Measurements from ENCODE around the gene CHD2.
"Not testable (repeated sequence)": the region's sequence is repeated elsewhere in the genome, so short reads cannot be mapped to it uniquely, and the experiment has no call there.

Gene CHD2

DNA sequence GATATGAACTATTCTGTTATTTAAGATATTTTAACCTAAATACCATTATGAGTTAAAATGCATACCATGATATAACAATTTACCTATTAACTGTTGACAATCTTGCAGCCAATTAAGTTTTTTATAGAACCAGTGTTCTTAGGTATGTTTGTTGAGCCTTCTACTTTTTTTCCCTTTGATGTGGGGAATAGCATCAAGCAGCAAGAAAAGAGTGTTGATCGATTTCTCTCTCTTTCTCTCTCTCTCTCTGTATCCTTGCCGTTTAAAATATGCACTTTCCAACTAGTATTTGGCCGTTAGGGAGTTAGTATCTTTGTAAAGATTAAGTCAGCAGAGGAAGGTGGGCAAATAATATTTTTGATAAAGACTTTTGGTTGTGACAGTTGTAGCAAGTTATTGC is 5.9 kb downstream of the CHD2 start:
- DNase-seq: no peak

DNA sequence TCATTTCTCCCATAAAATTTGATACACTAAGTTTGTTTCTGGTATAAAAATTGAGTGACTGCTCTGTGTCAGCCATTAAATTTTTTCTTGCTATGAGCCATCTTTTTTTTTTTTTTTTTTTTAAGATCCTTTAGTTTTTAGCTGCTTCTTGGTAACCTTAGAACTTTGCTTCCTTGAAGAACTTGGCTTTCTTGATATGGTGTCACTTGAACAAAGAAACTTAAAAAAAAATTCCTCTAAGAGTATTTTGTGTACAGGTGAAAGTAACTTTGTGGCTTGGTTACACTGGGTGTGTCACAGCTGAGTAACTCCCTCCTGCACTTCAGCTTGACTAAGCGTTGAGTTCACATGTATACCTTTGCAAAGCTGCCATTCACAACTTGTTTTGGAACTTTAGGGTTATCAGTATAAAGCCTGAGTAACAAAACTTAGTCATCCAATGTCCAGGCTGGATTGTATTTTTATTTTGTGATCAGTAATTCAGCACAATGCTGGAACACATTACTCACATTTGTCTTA is 6.5 kb downstream of the CHD2 start:
- DNase-seq: no peak

DNA sequence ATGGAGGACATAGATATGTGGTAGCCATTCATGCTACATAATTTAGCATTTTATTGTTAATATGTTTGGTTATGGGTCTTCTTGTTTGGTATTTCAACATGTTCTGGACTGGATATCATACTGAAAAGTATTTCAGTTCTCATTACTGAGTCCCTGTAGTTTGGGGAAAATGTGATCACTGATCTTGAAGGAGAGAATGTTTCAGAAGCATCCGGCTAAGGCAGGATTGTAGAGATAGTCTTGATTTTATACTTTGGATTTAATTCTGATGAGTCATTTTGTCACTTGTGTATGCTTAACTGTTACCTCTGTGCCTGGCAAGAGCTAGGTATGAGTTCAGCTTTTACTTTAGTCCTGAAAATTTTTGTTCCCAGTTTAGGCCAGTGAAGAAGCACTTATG is 7.1 kb downstream of the CHD2 start:
- no peak for DNase-seq

DNA sequence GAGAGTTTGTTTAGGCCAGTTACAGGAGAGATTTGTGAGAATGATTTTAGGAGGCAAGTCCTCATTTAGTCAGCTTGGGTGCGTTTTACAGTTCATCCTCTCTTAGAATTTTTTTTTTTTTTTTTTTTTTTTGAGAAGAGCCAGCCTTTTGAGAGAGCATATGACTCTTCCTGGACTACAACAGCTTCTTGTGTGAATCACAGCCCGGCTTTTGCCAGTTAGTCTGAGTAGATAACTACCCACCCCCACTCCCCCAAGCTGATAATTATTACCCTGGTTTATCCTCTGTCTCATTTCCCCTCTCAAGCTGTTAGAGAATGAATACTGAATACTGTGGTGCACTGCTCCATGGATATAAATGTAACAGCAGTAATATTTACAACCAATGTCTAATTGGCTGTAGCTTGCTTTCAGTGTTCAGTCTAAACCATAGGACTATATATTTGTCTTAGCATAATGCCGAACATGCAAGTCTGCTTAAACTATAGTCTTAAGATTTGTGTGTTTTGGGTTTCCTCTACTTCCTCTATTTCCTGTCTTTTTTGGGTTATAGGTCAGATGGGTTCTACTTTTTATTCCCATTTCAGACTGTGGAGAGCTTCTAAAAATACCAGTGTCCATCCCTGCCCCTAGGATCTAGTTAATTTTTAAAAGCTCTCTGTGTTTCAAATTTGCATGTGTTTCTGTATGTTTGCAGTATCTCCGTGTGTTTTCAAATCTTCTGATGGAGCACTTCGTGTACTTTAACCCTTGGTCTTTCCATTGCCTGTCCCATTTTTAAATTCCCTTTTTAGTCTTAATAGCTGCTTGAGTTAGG is 8.0 kb downstream of the CHD2 start:
- DNase-seq: peak in 16 of 51 donors; percentile 10 to 72 (median 29)

DNA sequence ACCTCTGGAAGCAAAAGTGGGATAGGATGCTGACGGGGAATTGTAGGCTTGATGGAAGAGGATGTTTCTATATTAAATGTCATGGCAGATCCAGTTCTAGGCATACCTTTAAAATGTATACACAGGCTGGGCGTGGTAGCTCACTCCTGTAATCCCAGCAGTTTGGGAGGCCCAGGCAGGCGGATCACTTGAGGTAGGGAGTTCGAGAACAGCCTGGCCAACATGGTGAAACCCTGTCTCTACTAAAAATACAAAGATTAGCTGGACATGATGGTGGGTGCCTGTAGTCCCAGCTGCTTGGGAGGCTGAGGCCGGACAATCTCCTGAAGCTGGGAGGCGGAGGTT is 8.6 kb downstream of the CHD2 start:
- DNase-seq: no peak

DNA sequence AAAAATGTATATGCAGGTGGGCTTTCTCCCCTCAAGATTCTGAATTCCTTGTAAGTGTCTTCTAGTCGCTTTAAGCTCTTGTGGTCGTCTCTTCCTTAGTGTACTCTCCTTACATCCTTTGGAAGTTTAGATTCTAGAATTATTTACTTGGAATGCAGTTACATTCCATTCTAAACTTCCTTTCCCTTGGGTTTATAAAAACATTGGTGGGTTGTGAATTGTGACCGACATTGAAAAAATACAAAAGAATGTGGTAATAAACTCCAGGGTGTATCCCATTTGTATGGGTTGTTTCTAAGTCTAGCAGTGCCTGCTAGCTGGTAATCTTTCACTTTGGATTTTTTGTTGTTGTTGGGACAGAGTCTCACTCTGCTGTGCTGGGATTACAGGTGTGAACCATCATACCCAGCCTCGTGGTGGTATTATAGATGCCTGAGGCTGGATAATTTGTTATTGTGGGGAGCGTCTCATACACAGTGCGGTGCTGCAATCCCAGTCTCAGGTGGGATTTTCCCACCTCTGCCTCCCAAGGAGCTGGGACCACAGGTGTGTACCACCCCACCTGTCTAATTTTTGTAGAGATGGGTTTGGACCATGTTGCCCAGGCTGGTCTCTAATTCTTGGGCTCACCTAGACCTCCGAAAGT is 9.1 kb downstream of the CHD2 start:
- no peak for DNase-seq

DNA sequence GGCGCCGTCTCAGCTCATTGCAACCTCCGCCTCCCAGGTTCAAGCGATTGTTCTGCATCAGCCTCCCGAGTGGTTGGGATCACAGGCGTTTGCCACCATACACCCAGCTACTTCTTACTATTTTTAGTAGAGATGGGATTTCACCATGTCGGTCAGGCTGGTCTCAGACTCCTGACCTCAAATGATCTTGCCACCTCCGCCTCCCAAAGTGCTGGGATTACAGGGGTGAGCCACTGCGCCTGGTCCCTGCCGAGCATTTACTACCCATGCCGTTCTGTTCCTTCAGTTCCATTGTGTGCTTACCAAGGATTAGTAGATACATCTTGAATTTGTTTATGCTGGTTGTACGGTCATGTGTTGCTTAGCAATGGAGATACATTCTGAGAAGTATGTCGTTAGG is 10.3 kb downstream of the CHD2 start:
- no peak for DNase-seq

DNA sequence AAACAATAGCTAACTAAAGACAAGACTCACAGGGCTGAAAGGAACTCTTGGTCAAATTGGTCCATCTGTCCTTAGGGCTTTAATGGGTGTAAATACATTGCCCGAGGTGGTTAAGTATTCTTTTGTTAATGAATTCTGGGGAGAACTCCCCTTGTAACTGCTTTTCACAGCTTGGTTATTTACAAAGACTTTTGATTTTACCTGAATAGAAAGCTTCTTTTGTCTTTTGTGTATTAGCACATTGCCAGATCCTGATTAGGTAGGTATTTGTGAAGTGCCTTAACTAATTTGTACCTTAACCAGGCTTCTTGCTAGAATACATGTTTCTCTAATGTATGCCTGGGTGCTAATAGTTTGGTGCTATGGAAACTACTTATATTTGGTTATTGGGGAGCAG is 14.0 kb downstream of the CHD2 start:
- DNase-seq: no peak

DNA sequence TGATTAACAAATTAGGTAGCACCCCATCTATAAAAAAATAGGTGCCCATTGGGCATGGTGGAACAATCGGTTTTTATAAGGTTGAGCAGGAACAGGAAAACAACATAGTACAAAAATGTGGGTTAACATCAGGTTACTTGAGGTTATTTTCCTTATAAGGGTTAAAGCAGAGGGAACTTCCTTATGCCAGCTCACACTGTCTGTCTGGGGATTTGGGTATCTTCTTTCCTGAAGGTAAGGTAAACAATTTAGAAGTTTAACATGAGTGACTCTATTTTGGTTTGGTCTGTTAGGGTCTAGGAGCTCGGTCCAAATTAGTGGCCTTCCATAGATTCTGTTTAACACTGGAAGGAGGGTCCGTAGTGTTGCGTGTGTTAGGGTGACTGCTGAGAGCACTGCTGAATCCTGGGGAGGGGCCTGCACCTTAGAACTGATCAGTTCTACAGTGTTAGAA is 14.7 kb downstream of the CHD2 start:
- no peak for DNase-seq

DNA sequence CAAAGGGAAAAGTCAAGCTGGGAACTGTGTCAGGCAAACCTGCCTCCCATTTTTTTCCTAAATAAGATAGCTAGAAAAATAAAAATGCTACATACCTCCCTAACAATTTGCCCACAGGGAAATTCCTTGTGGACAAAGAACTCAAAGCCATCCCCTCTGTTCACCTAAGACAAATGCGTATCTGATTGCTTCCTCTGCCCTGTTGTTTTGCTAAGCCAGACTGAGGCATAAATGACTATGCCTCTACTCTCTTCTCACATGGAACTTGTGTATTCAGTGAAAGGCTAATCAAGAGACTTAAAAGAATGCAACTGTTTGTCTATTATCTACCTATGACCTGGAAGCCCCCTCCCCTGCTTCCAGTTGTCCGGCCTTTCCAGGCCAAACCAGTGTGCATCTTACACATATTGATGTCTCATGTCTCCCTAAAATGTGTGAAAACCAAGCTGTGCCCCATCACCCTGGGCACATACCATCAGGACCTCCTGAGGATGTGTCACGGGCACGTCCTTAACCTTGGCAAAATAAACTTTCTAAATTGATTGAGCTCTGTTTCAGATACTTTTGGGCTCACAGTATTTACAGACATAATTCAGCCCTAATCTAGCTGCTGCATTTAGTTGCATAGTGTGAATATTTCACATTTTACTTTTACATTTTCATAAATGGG is 15.8 kb downstream of the CHD2 start:
- DNase-seq: no peak

DNA sequence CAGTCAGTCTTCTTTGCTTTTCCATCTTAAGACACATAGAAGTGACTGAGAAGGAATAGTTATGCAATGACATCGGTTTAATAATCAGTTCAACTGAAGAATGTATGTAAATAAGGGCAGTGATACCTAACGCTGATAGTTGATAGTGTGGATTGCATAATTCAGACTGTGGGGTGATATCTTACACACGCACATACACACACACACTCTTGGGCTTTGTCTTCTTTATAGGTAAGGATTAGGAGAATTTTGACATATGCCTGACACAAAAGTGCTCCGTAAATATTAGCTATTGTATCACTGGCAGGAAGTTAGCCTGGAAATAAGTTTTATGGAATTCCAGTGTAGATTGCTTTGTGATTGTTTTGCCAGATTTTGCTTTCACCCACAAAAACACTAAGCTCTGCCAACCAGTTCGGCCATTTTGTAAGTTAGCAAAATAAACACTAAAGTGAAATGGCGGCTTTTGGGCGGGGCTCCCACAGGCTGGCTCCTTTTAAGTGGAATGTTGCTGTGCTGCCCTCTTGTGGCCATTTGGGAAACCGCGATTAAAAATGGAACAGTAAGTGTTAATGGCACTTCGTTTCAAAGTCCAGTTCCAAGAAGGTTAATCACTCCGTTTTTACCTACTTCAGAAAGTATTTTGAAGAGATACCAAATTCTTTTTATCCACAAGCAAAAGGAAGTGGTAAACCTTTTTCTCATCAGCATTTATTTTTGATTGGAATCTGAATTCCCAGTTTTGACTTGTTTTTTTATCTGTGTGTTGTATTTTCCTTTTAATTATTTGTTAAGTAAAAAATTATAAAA is 17.7 kb downstream of the CHD2 start:
- DNase-seq: peak in 48 of 51 donors; percentile 15 to 98 (median 75)

DNA sequence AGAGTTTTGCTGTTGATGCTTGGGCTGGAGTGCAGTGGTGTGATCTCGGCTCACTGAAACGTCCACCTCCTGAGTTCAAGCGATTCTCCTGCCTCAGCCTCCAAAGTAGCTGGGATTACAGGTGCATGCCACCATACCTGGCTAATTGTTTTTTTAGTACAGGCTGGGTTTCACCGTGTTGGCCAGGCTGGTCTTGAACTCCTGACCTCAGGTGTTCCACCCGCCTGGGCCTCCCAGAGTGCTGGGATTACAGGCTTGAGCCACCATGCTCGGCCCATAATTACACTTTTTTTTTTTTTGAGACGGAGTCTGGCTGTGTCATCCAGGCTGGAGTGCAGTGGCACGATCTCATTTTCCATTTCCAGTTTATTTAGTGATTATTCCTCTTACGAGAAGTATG is 18.8 kb downstream of the CHD2 start:
- not testable (repeated sequence) for DNase-seq

DNA sequence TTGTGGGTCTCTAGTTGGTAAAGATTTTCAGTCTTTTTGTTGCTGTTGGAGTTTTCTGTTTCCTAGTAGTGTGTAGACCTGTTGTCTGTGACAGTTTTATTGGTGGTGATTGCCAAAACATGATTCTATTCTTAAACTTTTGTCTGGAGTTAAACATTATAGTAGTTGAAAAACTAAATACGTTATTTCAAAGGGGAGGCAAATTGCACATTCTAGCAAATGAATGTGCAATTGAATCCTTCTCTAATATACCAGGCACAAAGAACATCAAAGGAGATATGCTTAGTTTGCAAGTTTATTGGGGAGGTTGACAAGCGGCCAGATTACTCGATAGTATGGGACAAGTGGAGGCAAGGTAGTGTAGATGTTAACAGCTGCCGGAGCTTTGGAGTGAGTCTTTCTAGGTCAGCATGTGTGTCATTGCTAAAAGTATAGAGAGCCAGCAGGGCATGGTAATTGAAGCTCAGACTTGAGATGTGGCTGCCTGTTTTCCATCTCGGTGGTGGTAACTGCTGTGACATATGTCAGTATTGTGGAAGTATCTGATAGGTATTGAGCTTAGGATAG is 20.6 kb downstream of the CHD2 start:
- no peak for DNase-seq

DNA sequence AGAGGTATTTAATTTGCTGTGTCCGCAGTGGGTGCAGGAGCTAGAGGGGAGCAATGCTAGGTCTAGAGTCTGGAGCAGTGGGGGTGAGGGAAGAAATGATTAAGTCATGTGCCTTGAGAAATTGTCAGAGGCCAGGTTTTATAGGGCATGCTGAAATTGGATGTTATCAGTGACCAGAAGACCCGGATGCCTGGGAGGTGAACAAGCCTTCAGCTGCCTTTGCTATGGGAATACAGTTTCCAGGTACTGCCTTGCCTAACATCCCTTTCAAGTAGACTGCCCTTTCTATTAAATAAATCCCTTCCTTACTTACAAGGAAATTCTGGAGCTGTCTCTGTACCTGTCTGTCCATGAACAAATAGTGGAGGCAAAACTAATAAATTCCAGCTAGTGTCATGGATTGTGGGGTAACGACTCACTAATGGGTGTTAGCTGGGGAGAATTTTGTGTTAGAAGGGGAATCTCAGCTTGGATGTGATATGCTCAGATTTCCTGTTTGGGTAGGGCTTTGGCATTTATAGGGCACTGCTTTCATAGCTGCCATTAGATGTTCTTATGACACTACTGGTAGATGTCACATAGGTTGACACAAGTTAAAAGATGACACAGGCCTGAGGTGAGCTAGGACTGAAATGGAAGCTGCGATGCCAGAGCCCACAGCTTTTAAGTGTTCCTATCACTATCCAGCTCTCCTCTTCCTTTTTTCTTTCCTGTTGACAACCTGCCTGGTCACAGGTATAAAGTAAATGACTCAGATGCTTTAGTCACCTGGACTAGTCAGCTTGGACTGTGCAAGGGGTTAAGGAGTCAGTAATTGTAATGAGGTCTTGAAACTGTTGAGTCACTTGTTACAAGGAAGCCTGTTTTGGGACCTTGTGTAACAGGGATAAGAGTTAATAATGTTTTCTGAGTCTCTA is 21.3 kb downstream of the CHD2 start:
- peak in 1 of 51 donors; percentile 14 for DNase-seq

DNA sequence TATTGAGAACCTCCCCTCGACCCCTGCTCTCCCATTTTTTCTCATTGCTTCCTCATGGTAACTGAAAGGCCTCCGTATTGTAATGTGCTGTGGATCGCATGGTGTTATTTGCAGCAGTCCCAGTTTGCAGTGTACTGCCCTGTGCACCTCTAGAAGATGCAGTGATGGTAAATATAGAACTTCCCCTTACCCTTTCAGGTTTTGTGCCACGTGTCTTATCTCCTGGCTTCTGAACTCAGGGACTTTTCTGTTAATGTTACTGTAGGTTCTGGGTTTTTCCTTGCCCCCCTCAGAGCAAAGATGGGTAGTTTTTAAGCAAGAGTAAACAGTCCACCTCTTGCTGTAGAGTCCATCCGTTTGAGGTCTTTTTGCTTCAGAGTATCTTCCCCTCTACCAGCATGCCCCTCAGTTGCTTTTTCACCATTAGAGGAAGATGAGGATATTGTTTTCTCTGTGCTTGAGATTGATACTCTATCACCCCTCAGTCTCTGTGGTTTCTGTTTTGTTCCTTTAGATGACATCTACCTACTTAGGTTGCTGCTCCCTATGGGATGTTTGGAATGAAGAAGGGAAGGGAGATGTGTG is 22.4 kb downstream of the CHD2 start:
- no peak for DNase-seq

DNA sequence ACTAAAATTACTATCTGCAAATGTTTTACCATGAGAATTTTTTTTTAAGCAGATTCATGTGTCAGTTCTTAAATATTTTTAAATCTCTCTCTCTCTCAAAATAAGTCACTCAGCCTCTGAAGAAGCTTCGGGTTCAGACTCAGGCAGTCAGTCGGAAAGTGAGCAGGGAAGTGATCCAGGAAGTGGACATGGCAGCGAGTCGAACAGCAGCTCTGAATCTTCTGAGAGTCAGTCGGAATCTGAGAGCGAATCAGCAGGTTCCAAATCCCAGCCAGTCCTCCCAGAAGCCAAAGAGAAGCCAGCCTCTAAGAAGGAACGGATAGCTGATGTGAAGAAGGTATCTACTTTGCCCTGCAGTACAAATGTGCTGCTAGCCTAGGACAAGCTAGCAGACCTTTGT is 24.1 kb downstream of the CHD2 start:
- DNase-seq: peak in 6 of 51 donors; percentile 7 to 36 (median 15)

DNA sequence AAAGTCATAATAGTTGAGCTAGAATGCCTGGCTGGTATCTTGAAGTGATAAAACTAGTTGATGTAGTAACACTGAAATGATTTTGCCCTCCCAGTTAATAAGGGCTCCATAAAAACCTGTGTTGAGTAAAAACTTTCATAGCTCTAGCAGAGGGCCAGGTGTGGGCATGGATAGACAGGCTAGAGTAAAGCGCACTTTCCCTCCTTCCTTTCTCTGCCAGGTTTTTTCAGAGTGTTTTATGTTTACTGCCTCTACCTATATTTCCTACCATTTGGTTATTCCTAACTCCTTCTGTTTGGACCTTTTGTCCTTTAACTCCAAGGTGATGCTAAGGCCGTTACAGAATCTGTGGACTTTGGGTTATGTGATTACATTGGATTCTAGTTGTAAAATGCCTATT is 25.3 kb downstream of the CHD2 start:
- DNase-seq: no peak

DNA sequence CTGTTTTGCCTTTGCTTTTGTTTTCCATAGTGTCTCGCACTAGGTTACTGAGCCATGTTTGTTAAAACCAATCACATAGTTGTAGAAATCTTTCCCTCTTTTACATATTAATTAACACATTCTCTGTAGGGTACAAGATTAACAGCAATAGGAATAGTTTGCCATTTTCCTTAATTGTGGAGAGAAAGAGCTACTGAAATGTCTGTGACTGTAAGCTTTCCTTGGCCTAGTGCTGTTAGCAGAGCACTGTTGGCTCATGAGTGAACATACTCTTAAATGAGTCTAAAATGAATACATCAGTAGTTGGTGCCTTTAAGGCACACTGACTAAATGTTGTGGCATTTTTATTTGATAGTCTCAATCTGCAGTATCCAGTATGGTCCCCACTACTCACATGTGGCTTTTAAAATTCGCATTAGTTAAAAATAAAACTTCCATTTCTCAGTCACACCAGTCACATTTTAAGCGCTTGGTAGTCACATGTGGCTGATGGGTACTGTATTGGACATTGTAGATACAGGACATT is 28.2 kb downstream of the CHD2 start:
- DNase-seq: no peak

DNA sequence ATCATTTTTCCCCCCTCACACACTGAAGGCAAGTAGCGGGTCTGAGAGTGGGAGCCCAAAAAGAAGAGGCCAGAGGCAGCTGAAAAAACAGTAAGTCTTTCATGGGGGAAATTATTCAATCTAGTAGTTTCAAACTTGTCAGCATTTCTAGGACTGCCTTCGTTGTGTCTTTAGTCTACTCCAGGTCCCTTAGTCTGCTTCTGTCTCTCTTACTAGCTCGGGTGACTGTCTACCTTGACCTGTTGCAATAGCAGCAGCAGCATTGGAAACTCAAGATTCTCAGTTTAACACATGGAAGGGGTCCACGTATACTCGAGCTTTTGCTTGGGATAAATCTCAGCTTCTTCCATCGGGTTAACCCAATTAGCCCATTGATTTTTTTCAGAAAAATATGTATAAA is 28.9 kb downstream of the CHD2 start:
- no peak for DNase-seq
